IMR-90 (cell line): ENCODE results near the gene SLC12A8. TPM values are rescaled to one million over a fixed set of nuclear protein-coding genes. Genes with fewer than 3 reads are reported as not detected.
A peak's percentile ranks its signal among the peaks of the same experiment; 100 is the strongest.

ENCODE experiments used
- ATAC-seq: fragments of 200-7000 bp; cut with Tn5 transposase; 2 replicates; pipeline ENCODE4 v1.9.1; 2020; ENCODE audit warnings: low read depth, mild to moderate bottlenecking, moderate library complexity
- BruUV-seq: library from RNA; stranded (reverse); fragments of 400-500 nt; replicated peaks from 2 replicates; lab custom pipeline; 2021; lab: Mats Ljungman, UMichigan
- CTCF ChIA-PET: fragments of 300-600 bp; formaldehyde crosslinking; extraction: SDS; loops from one replicate; lab custom pipeline; 2021; ENCODE audit warnings: antibody characterized with exemption; lab: Yijun Ruan, JAX
- POLR2A ChIA-PET: fragments of 300-600 bp; sonication (Branson Sonifier 250); formaldehyde crosslinking; loops from one replicate; lab custom pipeline; 2022; ENCODE audit warnings: antibody characterized with exemption; ENCODE audit not compliant: unreplicated experiment; lab: Charles Lee
- DNase-seq: peaks from one replicate; pipeline ENCODE4 v3.0.0; 2013
- H2AFZ ChIP-seq: replicated peaks from 2 replicates; pipeline ENCODE3; 2013; ENCODE audit warnings: low read length, mild to moderate bottlenecking; ENCODE audit not compliant: poor library complexity
- H2AK5ac ChIP-seq: 2 replicates; pipeline ENCODE4 v1.6.1; 2013; ENCODE audit warnings: low read depth, low read length, inconsistent platforms
- H2AK9ac ChIP-seq: replicated peaks from 2 replicates; pipeline ENCODE3; 2013; ENCODE audit warnings: mild to moderate bottlenecking, low read depth, low read length, moderate library complexity; ENCODE audit not compliant: poor library complexity
- H2BK120ac ChIP-seq: 2 replicates; pipeline ENCODE4 v1.6.1; 2013; ENCODE audit warnings: low read depth, low read length, inconsistent platforms
- H2BK15ac ChIP-seq: 3 replicates; pipeline ENCODE4 v1.6.1; 2013; ENCODE audit warnings: low read depth, low read length, inconsistent platforms
- H2BK20ac ChIP-seq: 2 replicates; pipeline ENCODE4 v1.6.1; 2013; ENCODE audit warnings: low read depth, mild to moderate bottlenecking, inconsistent platforms, low read length, moderate library complexity
- H2BK5ac ChIP-seq: 2 replicates; pipeline ENCODE4 v1.6.1; 2013; ENCODE audit warnings: mild to moderate bottlenecking, low read depth, low read length, inconsistent platforms; ENCODE audit not compliant: poor library complexity, severe bottlenecking
- H3K14ac ChIP-seq: replicated peaks from 2 replicates; pipeline ENCODE4 v1.6.1; 2013; ENCODE audit warnings: low read depth, low read length, inconsistent platforms
- H3K18ac ChIP-seq: 2 replicates; pipeline ENCODE4 v1.6.1; 2013; ENCODE audit warnings: low read depth, low read length, control low read depth
- H3K23ac ChIP-seq: 2 replicates; pipeline ENCODE4 v1.6.1; 2013; ENCODE audit warnings: low read depth, low read length, inconsistent platforms
- H3K27ac ChIP-seq: 2 replicates; pipeline ENCODE4 v1.5.1; 2013; ENCODE audit warnings: mild to moderate bottlenecking, control low read depth, low read length; ENCODE audit not compliant: insufficient read depth
- H3K27me3 ChIP-seq: 2 replicates; pipeline ENCODE4 v1.6.1; 2013; ENCODE audit warnings: low read length; ENCODE audit not compliant: control insufficient read depth, insufficient read depth
- H3K36me3 ChIP-seq: 2 replicates; pipeline ENCODE4 v1.6.1; 2013; ENCODE audit warnings: low read length, mixed read lengths; ENCODE audit not compliant: control insufficient read depth, insufficient read depth
- H3K4ac ChIP-seq: 2 replicates; pipeline ENCODE4 v1.6.1; 2013; ENCODE audit warnings: low read depth, low read length, inconsistent platforms
- H3K4me1 ChIP-seq: 2 replicates; pipeline ENCODE4 v1.6.1; 2013; ENCODE audit warnings: low read length, mixed read lengths; ENCODE audit not compliant: control insufficient read depth, insufficient read depth
- H3K4me2 ChIP-seq: 2 replicates; pipeline ENCODE4 v1.6.1; 2013; ENCODE audit warnings: low read depth, mild to moderate bottlenecking, control low read depth, low read length, moderate library complexity
- H3K4me3 ChIP-seq: 2 replicates; pipeline ENCODE4 v1.5.1; 2013; ENCODE audit warnings: low read depth, mild to moderate bottlenecking, control low read depth, low read length, moderate library complexity; ENCODE audit not compliant: insufficient read depth
- H3K56ac ChIP-seq: 2 replicates; pipeline ENCODE4 v1.6.1; 2013; ENCODE audit warnings: low read length, inconsistent platforms; ENCODE audit not compliant: insufficient read depth; ENCODE audit errors: extremely low read depth
- H3K79me1 ChIP-seq, 2 experiments: 2 replicates each; pipeline ENCODE4 v1.6.1; 2013; ENCODE audit warnings: low read length in 2 of 2, inconsistent platforms in 1 of 2, low read depth in 1 of 2
- H3K9ac ChIP-seq: 2 replicates; pipeline ENCODE4 v1.6.1; 2013; ENCODE audit warnings: low read depth, low read length, control low read depth
- H3K9me1 ChIP-seq: 2 replicates; pipeline ENCODE4 v1.6.1; 2013; ENCODE audit warnings: low read length, inconsistent platforms; ENCODE audit not compliant: insufficient read depth
- H3K9me3 ChIP-seq: 2 replicates; pipeline ENCODE4 v1.6.1; 2013; ENCODE audit warnings: low read length; ENCODE audit not compliant: control insufficient read depth, insufficient read depth
- H4K20me1 ChIP-seq: 2 replicates; pipeline ENCODE4 v1.6.1; 2013; ENCODE audit warnings: low read length, inconsistent platforms; ENCODE audit not compliant: insufficient read depth
- H4K5ac ChIP-seq: 2 replicates; pipeline ENCODE4 v1.6.1; 2013; ENCODE audit warnings: mild to moderate bottlenecking, low read depth, low read length, control low read depth
- H4K8ac ChIP-seq, 2 experiments: 2 replicates each; pipeline ENCODE4 v1.6.1; 2013; ENCODE audit warnings: low read depth in 2 of 2, low read length in 2 of 2, control low read depth in 1 of 2, inconsistent platforms in 1 of 2
- H4K91ac ChIP-seq: 2 replicates; pipeline ENCODE4 v1.6.1; 2013; ENCODE audit warnings: low read depth, low read length, inconsistent platforms; ENCODE audit not compliant: insufficient read depth
- CEBPB ChIP-seq: IDR thresholded peaks from 2 replicates; pipeline ENCODE4 v1.6.1; 2012; ENCODE audit warnings: low read depth, low read length, improper control_type of control experiment
- FOS ChIP-seq: fragments of 150-350 bp; IDR thresholded peaks from 2 replicates; pipeline ENCODE4 v1.6.1; 2016; ENCODE audit warnings: low read depth, low read length
- WGBS, 2 experiments: methylation state at CpG; one replicate each; pipeline versions ENCODE4 v1.1.5 to v1.1.7; 2013; ENCODE audit warnings: missing lambda C conversion rate in 2 of 2; ENCODE audit not compliant: insufficient read length in 1 of 2; ENCODE audit errors: extremely low coverage in 2 of 2; 5-methylcytosine and 5-hydroxymethylcytosine counted together
- dilution Hi-C: fragments of 300-500 bp; cut with HindIII; formaldehyde crosslinking; loops from one replicate; pipeline ENCODE4 v1.14.3; 2018; ENCODE audit warnings: low sequenced_read_pairs; ENCODE audit not compliant: unreplicated experiment
- in situ Hi-C: fragments of 300-500 bp; cut with MboI; formaldehyde crosslinking; loops from 3 replicates; pipeline ENCODE4 v1.14.3; 2019; ENCODE audit warnings: low sequenced_read_pairs, inconsistent platforms, mixed read lengths
- intact Hi-C: fragments of 100-400 bp; cut with micrococcal nuclease; formaldehyde crosslinking; loops from 2 replicates; pipeline ENCODE4 v1.10.0; 2022
- polyA plus RNA-seq, 3 experiments: library from polyadenylated mRNA; depleted of rRNA; stranded (reverse); fragments of >200 nt; gene quantifications; 2 replicates each; pipeline ENCODE4 v1.2.3, GENCODE V29; 2012; ENCODE audit warnings: low replicate concordance in 1 of 3
- total RNA-seq: library from RNA; depleted of rRNA; stranded (reverse); fragments of >200 nt; gene quantifications from 2 replicates; pipeline ENCODE4 v1.2.3, GENCODE V29; 2012

SLC12A8 gene
- total and polyA plus RNA-seq, 2 of the 4 experiments (the other 2 are of a cell fraction): 2.2 to 4.3 TPM

DNA sequence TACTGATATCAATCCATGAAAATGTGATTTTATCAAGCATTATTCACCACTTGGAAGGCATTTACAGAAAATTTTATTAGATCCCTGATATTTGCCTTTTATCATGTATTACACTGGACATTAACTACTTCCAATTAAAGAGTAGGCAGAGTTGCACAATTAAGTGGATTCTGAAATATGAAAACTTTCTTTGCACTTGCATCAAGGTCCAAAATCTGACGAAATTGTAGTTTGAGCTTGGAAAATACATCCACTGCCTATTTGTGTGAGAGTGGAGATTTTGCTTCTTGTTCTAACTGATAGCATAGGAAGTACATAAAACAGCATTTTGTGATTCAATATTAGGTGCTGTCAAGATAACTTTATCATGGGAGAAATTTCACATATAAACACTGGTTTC, 49.6 kb upstream of the SLC12A8 start:
- Histone ChIP-seq H2BK120ac (no peak overlapping the region), H4K91ac (no peak overlapping the region), H2BK15ac (no peak overlapping the region), H3K4ac (no peak overlapping the region), H3K27ac (no peak overlapping the region), H4K5ac (no peak overlapping the region), H3K9me3 (peaks cover 2% of the 10 kb centered on the region), H3K4me2 (no peak overlapping the region), H3K36me3 (peaks cover 8% of the 10 kb centered on the region; the same call in 1 of the 2 replicates), H2AK5ac (no peak overlapping the region), H3K23ac (no peak overlapping the region), H4K20me1 (0 out of 2 replicates have a peak, but pooled peaks cover 5% of the 10 kb centered on the region), H3K27me3 (no peaks in the 10 kb centered on the region), H2BK5ac (no peak overlapping the region), H3K79me1 (peaks cover 17 to 24% of the 10 kb centered on the region in 2 experiments), H3K4me1 (no peaks in the 10 kb centered on the region), H3K14ac (no peak overlapping the region), H3K9me1 (peaks cover 3% of the 10 kb centered on the region), H3K4me3 (no peak overlapping the region), H3K9ac (no peak overlapping the region), H2AFZ (no peak overlapping the region), H3K56ac (no peak overlapping the region), H3K18ac (no peak overlapping the region), H2BK20ac (no peak overlapping the region), H2AK9ac (no peak overlapping the region), H4K8ac (no peak overlapping the region)
- dilution Hi-C loops: no loop called here
- no peak for ATAC-seq
- CTCF ChIA-PET: interaction anchor here (0.5 kb wide), 1 partner anchor 187 kb away, joined by 4 read pairs; no protein-coding TSS in a partner anchor
- POLR2A ChIA-PET: no interaction called here
- WGBS, 2 experiments: no CpG with 5 or more reads among the region's 1 CpG
- TF ChIP-seq CEBPB (peak; percentile 3; the same call in 1 of the 2 replicates), FOS (no peak)
- no peak for DNase-seq
- BruUV-seq: no TSS peak
- in situ Hi-C loops: no loop called here
- intact Hi-C loops: no loop called here
